NB4 (cell line): ENCODE results near the gene HSPB1.

Source experiments
- DNase-seq: peaks from one replicate; pipeline ENCODE4 v3.0.0; 2010; ENCODE audit warnings: low read depth
- H3K4me3 ChIP-seq: one replicate; pipeline ENCODE4 v1.5.1; 2011; ENCODE audit warnings: mild to moderate bottlenecking, low read depth, low read length, moderate library complexity
- CTCF ChIP-seq: IDR thresholded peaks from one replicate; pipeline ENCODE4 v1.5.1; 2012; ENCODE audit warnings: low read depth, low read length
- MAX ChIP-seq: IDR thresholded peaks from 2 replicates; pipeline ENCODE4 v1.6.1; 2011; ENCODE audit warnings: low read depth, low read length
- MYC ChIP-seq: IDR thresholded peaks from 2 replicates; pipeline ENCODE4 v1.6.1; 2011; ENCODE audit warnings: low read depth, low read length
- POLR2A ChIP-seq: IDR thresholded peaks from 2 replicates; pipeline ENCODE4 v1.6.1; 2011; ENCODE audit warnings: mild to moderate bottlenecking; ENCODE audit not compliant: insufficient read length; ENCODE audit errors: extremely low read depth

The HSPB1 gene

GRCh38 chr7:76343931-76344321, 41.5 kb downstream of the HSPB1 start:
- no peak for DNase-seq
- no peak for TF ChIP-seq CTCF
- TF ChIP-seq MYC: no peak
- no peak for TF ChIP-seq POLR2A
- no peak for TF ChIP-seq MAX
- H3K4me3 ChIP-seq: no peak overlapping the region

GRCh38 chr7:76346097-76346496, 43.6 kb downstream of the HSPB1 start:
- H3K4me3 ChIP-seq: no peak overlapping the region
- no peak for TF ChIP-seq MYC
- no peak for TF ChIP-seq CTCF
- no peak for TF ChIP-seq POLR2A
- no peak for TF ChIP-seq MAX
- no peak for DNase-seq

- TF ChIP-seq MYC (no peak), MAX (no peak), POLR2A (no peak), CTCF (no peak)
- H3K4me3 ChIP-seq: no peak overlapping the region
- no peak for DNase-seq
Measured at GRCh38 chr7:76346778-76347177, 44.3 kb downstream of the HSPB1 start.

GRCh38 chr7:76347710-76348109, 45.2 kb downstream of the HSPB1 start:
- TF ChIP-seq POLR2A (no peak), MAX (no peak), MYC (no peak), CTCF (no peak)
- no peak for DNase-seq
- no peak overlapping the region for H3K4me3 ChIP-seq

GRCh38 chr7:76349313-76349885, 46.9 kb downstream of the HSPB1 start:
- H3K4me3 ChIP-seq: no peak overlapping the region
- no peak for DNase-seq
- TF ChIP-seq MAX: no peak
- no peak for TF ChIP-seq MYC

- DNase-seq: no peak
- no peak for TF ChIP-seq POLR2A
- TF ChIP-seq MYC: no peak
- TF ChIP-seq CTCF: no peak
- TF ChIP-seq MAX: no peak
- H3K4me3 ChIP-seq: no peak overlapping the region
Measured at GRCh38 chr7:76351372-76351771, 48.9 kb downstream of the HSPB1 start.
